PC-3 (cell line): Measurements from ENCODE around the gene TEX19. TPM values are rescaled to one million over a fixed set of nuclear protein-coding genes. Genes with fewer than 3 reads are reported as not detected.
A peak's percentile ranks its signal among the peaks of the same experiment; 100 is the strongest.

Experiments used
- ATAC-seq: fragments of 200-7000 bp; cut with Tn5 transposase; 2 replicates; pipeline ENCODE4 v1.9.1; 2020; ENCODE audit warnings: mild to moderate bottlenecking, moderate library complexity
- BruUV-seq: library from RNA; stranded (reverse); fragments of 400-500 nt; replicated peaks from 2 replicates; lab custom pipeline; 2021; lab: Mats Ljungman, UMichigan
- CTCF ChIA-PET: fragments of 300-600 bp; sonication (Branson Sonifier 250); formaldehyde crosslinking; loops from one replicate; lab custom pipeline; 2022; ENCODE audit warnings: antibody characterized with exemption; lab: Charles Lee
- POLR2A ChIA-PET: fragments of 300-600 bp; sonication (Branson Sonifier 250); formaldehyde crosslinking; loops from one replicate; lab custom pipeline; 2022; ENCODE audit warnings: antibody characterized with exemption; ENCODE audit not compliant: unreplicated experiment; lab: Charles Lee
- DNase-seq: peaks from one replicate; pipeline ENCODE4 v3.0.0-alpha.2; 2015
- H2AFZ ChIP-seq: fragments of 300-600 bp; sonication (generic); 2 replicates; pipeline ENCODE4 v1.6.0; 2016; ENCODE audit warnings: antibody characterized with exemption, low read length
- H3F3A ChIP-seq: fragments of 300-600 bp; sonication (generic); one replicate; pipeline ENCODE4 v1.6.0; 2017; ENCODE audit warnings: antibody characterized with exemption, low read length, control low read depth, mild to moderate bottlenecking; ENCODE audit not compliant: unreplicated experiment
- H3K27ac ChIP-seq: fragments of 300-600 bp; sonication (generic); 2 replicates; pipeline ENCODE4 v1.5.1; 2016; ENCODE audit warnings: mild to moderate bottlenecking, low read length
- H3K27me3 ChIP-seq: fragments of 300-600 bp; sonication (generic); 2 replicates; pipeline ENCODE4 v1.6.1; 2016; ENCODE audit warnings: low read length, mixed read lengths
- H3K36me3 ChIP-seq: fragments of 300-600 bp; sonication (generic); 2 replicates; pipeline ENCODE4 v1.6.1; 2016; ENCODE audit warnings: low read depth, mixed run types, low read length, mixed read lengths
- H3K4me1 ChIP-seq: fragments of 300-600 bp; sonication (generic); 2 replicates; pipeline ENCODE4 v1.5.1; 2016; ENCODE audit warnings: low read length; ENCODE audit not compliant: insufficient read depth
- H3K4me2 ChIP-seq: fragments of 300-600 bp; sonication (generic); 2 replicates; pipeline ENCODE4 v1.6.0; 2016; ENCODE audit warnings: low read length
- H3K4me3 ChIP-seq: fragments of 300-600 bp; sonication (generic); 2 replicates; pipeline ENCODE4 v1.5.1; 2016; ENCODE audit warnings: mild to moderate bottlenecking, low read length, mixed read lengths
- H3K79me2 ChIP-seq: fragments of 300-600 bp; sonication (generic); 2 replicates; pipeline ENCODE4 v1.6.1; 2017; ENCODE audit warnings: low read length, mixed read lengths
- H3K9ac ChIP-seq: fragments of 300-600 bp; sonication (generic); 2 replicates; pipeline ENCODE4 v1.6.0; 2016; ENCODE audit warnings: mild to moderate bottlenecking, low read length
- H3K9me2 ChIP-seq: fragments of 300-600 bp; sonication (generic); replicated peaks from 2 replicates; pipeline ENCODE4 v1.6.1; 2016; ENCODE audit warnings: mixed run types, low read length, mixed read lengths
- H3K9me3 ChIP-seq: fragments of 300-600 bp; sonication (generic); 2 replicates; pipeline ENCODE4 v1.6.1; 2016; ENCODE audit warnings: low read length, mixed read lengths
- H4K20me1 ChIP-seq: fragments of 300-600 bp; sonication (generic); 2 replicates; pipeline ENCODE4 v1.6.1; 2016; ENCODE audit warnings: low read length, mixed read lengths
- EZH2 ChIP-seq: fragments of 300-600 bp; sonication (generic); IDR thresholded peaks from one replicate; pipeline ENCODE4 v1.6.1; 2017; ENCODE audit warnings: antibody characterized with exemption, mild to moderate bottlenecking, low read length; ENCODE audit not compliant: unreplicated experiment
- EZH2phosphoT487 ChIP-seq: fragments of 300-600 bp; sonication (generic); IDR thresholded peaks from 2 replicates; pipeline ENCODE4 v1.6.1; 2018; ENCODE audit warnings: mild to moderate bottlenecking, antibody characterized with exemption, low read length, borderline replicate concordance
- intact Hi-C: fragments of 100-400 bp; cut with micrococcal nuclease; formaldehyde crosslinking; loops from 2 replicates; pipeline ENCODE4 v1.9.0; 2023
- total RNA-seq: library from RNA; depleted of rRNA; stranded (reverse); fragments of >200 nt; gene quantifications from 2 replicates; pipeline ENCODE4 v1.2.3, GENCODE V29; 2014
- TF ChIP-seq, protein P1 (sequence below): fragments of 300-600 bp; sonication (generic); conservative IDR thresholded peaks from 2 replicates; pipeline ENCODE4 v1.5.1; 2017; ENCODE audit warnings: antibody characterized with exemption, low read depth, mild to moderate bottlenecking, low read length

TEX19 gene
- total RNA-seq, 1 experiment from 2014 or later, result 1.2 TPM

DNA sequence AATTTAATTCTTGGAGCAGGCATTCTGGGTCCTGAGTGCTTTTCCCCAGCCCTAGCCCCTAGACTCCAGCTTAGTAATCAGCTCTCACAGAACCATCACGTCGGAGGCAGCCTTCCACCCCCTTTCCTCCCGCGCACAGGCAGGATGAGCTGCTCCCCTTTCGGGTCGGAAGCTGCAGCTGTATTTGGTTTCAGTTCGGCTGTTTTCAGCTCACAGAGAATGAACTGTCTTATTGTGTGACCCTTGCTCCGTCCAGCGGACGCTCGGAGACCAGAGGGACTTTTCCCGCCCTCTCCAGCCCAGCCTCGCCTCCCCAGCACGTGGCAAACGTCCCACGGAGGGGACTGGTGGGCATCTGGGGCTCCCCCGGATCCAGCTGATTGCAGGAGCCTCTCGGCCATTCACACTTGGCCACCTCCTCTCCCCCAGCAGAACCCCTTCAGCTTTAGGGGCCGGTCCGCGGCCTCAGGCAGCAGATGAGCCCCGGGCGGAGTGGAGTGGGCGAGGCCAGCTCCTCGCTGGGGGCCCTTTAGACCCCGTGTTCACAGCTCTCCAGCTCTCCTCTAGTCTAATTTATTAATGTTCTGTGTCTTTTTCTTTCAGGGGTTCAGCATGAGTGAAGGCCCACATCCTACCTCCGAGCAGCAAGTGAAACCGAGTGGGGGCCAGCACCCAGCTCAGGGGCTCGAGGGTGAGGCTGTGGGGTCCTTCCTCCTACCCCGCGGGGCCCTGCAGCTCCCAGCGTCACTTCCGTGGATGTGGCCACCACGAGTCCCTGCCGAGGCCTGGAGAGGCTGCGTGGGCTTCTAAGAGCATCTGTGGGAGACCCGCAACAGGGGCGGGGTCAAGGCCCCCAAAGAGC is 11.7 kb downstream of the TEX19 start:
- no peaks in the 10 kb centered on the region for H3K9me3 ChIP-seq
- DNase-seq, result peak; percentile 8

DNA sequence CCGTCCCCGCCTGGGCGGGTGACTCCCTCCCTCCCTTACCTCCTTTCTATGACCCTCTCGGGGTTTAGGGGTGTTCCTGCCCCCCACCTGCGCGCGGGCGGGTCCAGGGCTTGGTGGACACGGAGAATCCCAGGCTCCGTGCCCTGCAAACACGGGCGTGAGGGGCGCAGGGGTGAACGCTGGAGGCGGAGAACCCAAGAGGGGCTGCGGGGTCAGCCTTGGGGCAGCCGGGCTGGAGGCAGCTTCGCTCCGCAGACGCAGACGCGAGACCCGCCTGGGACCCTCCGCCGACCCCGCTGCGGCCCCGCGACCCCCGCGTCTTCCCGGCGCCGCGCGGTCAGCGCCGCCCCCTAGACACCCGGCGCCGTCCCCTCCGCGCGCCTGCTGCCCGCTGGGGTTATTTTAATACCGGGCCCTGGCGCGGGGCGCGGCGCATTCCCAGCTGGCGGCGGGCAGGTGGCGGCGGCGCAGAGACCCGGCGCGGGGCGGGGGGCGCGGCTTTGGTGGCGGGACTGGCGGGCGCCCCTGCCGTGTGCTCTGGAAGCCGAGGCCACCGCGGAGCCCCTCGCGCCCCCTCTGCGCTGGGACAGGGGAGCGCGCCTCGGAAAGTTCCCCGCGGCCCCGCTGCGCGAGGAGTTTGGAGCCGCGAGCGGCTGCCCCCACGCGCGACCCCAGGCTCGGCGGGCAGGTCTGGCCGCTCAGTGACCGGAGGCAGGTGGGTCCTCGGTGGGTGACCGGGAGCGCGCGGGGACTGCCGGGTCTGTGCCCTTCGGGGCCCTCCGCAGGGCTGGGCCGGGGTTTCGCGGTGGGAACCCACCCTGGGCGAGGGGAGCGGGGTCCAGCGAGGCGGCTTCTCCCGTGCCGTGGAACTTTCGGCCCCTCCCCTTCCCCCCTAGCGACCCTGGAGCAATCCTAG is 12.5 kb downstream of the TEX19 start, which contains the start of gene UTS2R:
UTS2R (plus strand) TSS at position 433 of the 916 bp plus-strand sequence. CDS start 2,560 bp downstream, outside the sequence.
- Histone ChIP-seq H3K9ac (no peak within 1 kb of the TSS), H3F3A (no peaks in the 10 kb centered on the region), H3K9me3 (no peaks in the 10 kb centered on the region), H3K4me2 (peak within 1 kb of the TSS; percentile 90), H4K20me1 (no peaks in the 10 kb centered on the region), H3K79me2 (no peaks in the 10 kb centered on the region), H3K9me2 (no peaks in the 10 kb centered on the region), H3K36me3 (no peaks in the 10 kb centered on the region), H3K27ac (no peak within 1 kb of the TSS), H3K4me3 (peak within 1 kb of the TSS; percentile 68), H3K27me3 (no peaks in the 10 kb centered on the region), H2AFZ (peak within 1 kb of the TSS; percentile 90), H3K4me1 (peaks cover 6% of the 10 kb centered on the region; the same call in 1 of the 2 replicates)
- ChIA-PET POLR2A (no interaction called here), CTCF (no interaction called here)
- DNase-seq, result no peak
- TF ChIP-seq, protein P1, sequence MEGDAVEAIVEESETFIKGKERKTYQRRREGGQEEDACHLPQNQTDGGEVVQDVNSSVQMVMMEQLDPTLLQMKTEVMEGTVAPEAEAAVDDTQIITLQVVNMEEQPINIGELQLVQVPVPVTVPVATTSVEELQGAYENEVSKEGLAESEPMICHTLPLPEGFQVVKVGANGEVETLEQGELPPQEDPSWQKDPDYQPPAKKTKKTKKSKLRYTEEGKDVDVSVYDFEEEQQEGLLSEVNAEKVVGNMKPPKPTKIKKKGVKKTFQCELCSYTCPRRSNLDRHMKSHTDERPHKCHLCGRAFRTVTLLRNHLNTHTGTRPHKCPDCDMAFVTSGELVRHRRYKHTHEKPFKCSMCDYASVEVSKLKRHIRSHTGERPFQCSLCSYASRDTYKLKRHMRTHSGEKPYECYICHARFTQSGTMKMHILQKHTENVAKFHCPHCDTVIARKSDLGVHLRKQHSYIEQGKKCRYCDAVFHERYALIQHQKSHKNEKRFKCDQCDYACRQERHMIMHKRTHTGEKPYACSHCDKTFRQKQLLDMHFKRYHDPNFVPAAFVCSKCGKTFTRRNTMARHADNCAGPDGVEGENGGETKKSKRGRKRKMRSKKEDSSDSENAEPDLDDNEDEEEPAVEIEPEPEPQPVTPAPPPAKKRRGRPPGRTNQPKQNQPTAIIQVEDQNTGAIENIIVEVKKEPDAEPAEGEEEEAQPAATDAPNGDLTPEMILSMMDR, result no peak
- intact Hi-C loops, result no loop called here
- ATAC-seq, result no peak
- BruUV-seq, result no TSS peak

More for the DNA sequence above, 11.7 kb downstream of the TEX19 start:
- H3K4me3 ChIP-seq, result peak overlapping the region; percentile 68
- no peaks in the 10 kb centered on the region for H3K9me2 ChIP-seq
- BruUV-seq, result no TSS peak
- TF ChIP-seq EZH2phosphoT487 (no peak), EZH2 (no peak)
- no peaks in the 10 kb centered on the region for H4K20me1 ChIP-seq
- peak; percentile 59 for ATAC-seq
- no peaks in the 10 kb centered on the region for H3K79me2 ChIP-seq
- no peak overlapping the region for H3K27ac ChIP-seq
- POLR2A ChIA-PET, result interaction anchor here (0.6 kb wide), 1 partner anchor 216 kb away, joined by 3 read pairs; no protein-coding TSS in a partner anchor
- peaks cover 6% of the 10 kb centered on the region; the same call in 1 of the 2 replicates for H3K4me1 ChIP-seq
- peak overlapping the region; percentile 90 for H2AFZ ChIP-seq
- H3F3A ChIP-seq, result no peaks in the 10 kb centered on the region
- H3K27me3 ChIP-seq, result no peaks in the 10 kb centered on the region
- H3K4me2 ChIP-seq, result peak overlapping the region; percentile 90
- H3K9ac ChIP-seq, result no peak overlapping the region
- no peaks in the 10 kb centered on the region for H3K36me3 ChIP-seq
- CTCF ChIA-PET, result interaction anchor here (0.6 kb wide), 1 partner anchor 125 kb away, joined by 3 read pairs; no protein-coding TSS in a partner anchor
- intact Hi-C loops, result no loop called here
